Ovary (tissue), 3 donors: ENCODE measurements around the gene CLEC16A.

Experiments used
- EP300 ChIP-seq: sonication (generic); formaldehyde crosslinking; IDR thresholded peaks from one replicate; pipeline ENCODE4 v1.6.1; 2017; ENCODE audit warnings: antibody characterized with exemption
- POLR2A ChIP-seq: fragments of 450-650 bp; IDR thresholded peaks from one replicate; pipeline ENCODE4 v1.6.1; 2017; ENCODE audit warnings: antibody characterized with exemption, mild to moderate bottlenecking, moderate library complexity
- TF ChIP-seq, protein P1 (sequence below), 3 donors: fragments of 450-650 bp in 2 of 3; fragments of 200-600 bp in 1 of 3; IDR thresholded peaks; one replicate each; pipeline versions ENCODE4 v1.5.1 to v1.8.0; 2016 to 2022; ENCODE audit warnings: antibody characterized with exemption in 3 of 3, mild to moderate bottlenecking in 1 of 3
- donor health status: DM: no; HTN: no; CAD: no.

DNA sequence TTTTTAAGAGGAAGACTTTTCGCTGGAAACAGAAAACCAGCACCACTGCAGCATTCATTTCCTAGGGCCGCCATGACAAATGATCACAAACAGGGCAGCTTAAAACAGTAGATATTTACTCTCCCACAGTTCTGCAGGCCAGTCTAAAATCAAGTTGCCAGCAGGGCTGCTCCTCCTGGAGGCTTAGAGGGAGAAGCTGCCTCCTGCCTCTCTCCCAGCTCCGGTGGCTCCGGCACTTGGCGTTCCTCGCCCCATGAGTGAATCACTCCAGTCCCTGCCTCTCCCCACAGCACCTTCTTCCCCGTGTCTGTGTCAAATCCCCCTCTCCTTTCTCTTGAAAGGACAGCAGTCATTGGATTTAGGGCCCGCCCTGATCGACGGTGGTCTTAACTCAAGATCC, 239.6 kb downstream of the CLEC16A start:
- TF ChIP-seq, protein P1, sequence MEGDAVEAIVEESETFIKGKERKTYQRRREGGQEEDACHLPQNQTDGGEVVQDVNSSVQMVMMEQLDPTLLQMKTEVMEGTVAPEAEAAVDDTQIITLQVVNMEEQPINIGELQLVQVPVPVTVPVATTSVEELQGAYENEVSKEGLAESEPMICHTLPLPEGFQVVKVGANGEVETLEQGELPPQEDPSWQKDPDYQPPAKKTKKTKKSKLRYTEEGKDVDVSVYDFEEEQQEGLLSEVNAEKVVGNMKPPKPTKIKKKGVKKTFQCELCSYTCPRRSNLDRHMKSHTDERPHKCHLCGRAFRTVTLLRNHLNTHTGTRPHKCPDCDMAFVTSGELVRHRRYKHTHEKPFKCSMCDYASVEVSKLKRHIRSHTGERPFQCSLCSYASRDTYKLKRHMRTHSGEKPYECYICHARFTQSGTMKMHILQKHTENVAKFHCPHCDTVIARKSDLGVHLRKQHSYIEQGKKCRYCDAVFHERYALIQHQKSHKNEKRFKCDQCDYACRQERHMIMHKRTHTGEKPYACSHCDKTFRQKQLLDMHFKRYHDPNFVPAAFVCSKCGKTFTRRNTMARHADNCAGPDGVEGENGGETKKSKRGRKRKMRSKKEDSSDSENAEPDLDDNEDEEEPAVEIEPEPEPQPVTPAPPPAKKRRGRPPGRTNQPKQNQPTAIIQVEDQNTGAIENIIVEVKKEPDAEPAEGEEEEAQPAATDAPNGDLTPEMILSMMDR (IDR thresholded peaks at IDR 0.05), result no peak
- no peak for TF ChIP-seq POLR2A
- TF ChIP-seq EP300, result no peak
